Ishikawa (cell line): Measurements from ENCODE around the gene PRKCH.

Experiments used
- CEBPB ChIP-seq: IDR thresholded peaks from 2 replicates; pipeline ENCODE4 v1.6.1; 2012
- TAF1 ChIP-seq: IDR thresholded peaks from 2 replicates; pipeline ENCODE4 v1.6.1; 2012; ENCODE audit warnings: low read depth, mild to moderate bottlenecking
- YY1 ChIP-seq: IDR thresholded peaks from 2 replicates; pipeline ENCODE4 v1.6.1; 2012; ENCODE audit warnings: low read depth
- ZBTB7A ChIP-seq: IDR thresholded peaks from 2 replicates; pipeline ENCODE4 v1.6.1; 2012; ENCODE audit warnings: low read depth
- TF ChIP-seq, protein P1 (sequence below): IDR thresholded peaks from 2 replicates; pipeline ENCODE4 v1.6.1; 2012; ENCODE audit warnings: low read depth, mild to moderate bottlenecking
- TF ChIP-seq, protein P2 (sequence below): IDR thresholded peaks from 2 replicates; pipeline ENCODE4 v1.6.1; 2012

DNA sequence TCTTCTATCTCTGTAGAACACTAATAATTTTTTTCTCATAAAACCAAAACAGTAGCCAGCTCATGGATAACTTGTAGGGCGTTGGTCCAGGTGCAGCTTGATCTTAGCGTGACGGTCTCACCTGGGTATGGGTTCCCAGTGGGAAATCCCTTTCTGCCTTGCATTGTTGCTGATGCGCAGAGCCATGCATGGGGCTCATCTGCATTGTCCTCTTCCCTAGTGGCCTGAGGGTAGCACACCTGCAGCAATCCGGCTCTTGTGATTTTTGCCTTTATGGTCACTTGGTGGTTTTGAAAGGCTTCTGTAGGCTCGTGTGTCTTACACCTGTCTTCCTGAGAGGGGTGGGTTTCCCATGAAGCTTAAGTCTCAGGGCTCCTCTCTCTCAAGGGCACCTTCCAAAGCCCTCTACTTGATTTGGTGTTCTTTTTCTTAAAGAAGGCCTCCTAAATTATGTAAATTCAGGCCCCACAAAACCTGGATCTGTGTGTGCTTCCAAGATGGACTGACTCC is 130.6 kb downstream of the PRKCH start:
- TF ChIP-seq CEBPB, result no peak
- TF ChIP-seq, protein P1, sequence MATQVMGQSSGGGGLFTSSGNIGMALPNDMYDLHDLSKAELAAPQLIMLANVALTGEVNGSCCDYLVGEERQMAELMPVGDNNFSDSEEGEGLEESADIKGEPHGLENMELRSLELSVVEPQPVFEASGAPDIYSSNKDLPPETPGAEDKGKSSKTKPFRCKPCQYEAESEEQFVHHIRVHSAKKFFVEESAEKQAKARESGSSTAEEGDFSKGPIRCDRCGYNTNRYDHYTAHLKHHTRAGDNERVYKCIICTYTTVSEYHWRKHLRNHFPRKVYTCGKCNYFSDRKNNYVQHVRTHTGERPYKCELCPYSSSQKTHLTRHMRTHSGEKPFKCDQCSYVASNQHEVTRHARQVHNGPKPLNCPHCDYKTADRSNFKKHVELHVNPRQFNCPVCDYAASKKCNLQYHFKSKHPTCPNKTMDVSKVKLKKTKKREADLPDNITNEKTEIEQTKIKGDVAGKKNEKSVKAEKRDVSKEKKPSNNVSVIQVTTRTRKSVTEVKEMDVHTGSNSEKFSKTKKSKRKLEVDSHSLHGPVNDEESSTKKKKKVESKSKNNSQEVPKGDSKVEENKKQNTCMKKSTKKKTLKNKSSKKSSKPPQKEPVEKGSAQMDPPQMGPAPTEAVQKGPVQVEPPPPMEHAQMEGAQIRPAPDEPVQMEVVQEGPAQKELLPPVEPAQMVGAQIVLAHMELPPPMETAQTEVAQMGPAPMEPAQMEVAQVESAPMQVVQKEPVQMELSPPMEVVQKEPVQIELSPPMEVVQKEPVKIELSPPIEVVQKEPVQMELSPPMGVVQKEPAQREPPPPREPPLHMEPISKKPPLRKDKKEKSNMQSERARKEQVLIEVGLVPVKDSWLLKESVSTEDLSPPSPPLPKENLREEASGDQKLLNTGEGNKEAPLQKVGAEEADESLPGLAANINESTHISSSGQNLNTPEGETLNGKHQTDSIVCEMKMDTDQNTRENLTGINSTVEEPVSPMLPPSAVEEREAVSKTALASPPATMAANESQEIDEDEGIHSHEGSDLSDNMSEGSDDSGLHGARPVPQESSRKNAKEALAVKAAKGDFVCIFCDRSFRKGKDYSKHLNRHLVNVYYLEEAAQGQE, result no peak
- TF ChIP-seq TAF1, result no peak
- no peak for TF ChIP-seq ZBTB7A
- TF ChIP-seq, protein P2, sequence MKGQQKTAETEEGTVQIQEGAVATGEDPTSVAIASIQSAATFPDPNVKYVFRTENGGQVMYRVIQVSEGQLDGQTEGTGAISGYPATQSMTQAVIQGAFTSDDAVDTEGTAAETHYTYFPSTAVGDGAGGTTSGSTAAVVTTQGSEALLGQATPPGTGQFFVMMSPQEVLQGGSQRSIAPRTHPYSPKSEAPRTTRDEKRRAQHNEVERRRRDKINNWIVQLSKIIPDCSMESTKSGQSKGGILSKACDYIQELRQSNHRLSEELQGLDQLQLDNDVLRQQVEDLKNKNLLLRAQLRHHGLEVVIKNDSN, result no peak
- no peak for TF ChIP-seq YY1
